SHP77 treated with DMSO at 0.1 percent for 48 hours (cell line): ENCODE results near the gene SNAPC4.
"Not testable (repeated sequence)": the region's sequence is repeated elsewhere in the genome, so short reads cannot be mapped to it uniquely, and the experiment has no call there.

Source experiments
- DNase-seq: peaks from one replicate; lab custom pipeline; 2025; lab: John Stamatoyannopoulos, UW

SNAPC4 gene

GRCh38 chr9:136433849-136434579 is 34.0 kb upstream of the SNAPC4 start:
- no peak for DNase-seq

GRCh38 chr9:136433043-136433715 is 33.2 kb upstream of the SNAPC4 start:
- DNase-seq = no peak

GRCh38 chr9:136432591-136432990 is 32.6 kb upstream of the SNAPC4 start:
- no peak for DNase-seq

DNA sequence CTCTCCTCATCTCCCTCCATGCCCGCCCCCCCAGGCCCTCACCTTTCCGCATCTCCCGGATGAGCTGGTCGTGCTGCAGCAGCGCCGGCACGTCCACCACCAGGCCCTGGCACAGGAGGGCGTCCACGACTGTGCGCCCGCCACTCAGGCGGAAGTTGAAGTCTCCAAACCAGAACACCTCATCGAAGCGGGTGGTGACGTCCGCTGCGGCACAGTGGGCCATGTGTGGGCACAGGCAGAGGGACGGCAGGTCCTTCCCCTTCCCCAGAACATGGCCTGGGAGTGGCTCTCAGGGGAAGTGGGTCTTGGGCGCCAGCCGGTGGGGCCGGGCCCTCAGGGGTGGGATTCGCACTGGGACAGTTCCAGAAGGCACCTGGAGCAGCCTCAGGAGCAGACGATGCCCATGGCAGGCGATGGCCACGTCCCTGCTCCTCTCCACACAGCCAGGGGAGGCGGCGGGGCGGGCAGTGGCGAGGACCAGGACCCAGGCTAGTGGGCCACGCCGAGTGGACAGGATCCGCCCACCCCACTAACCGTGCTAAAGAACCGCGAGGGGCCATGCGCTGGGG is 31.9 kb upstream of the SNAPC4 start:
- no peak for DNase-seq

GRCh38 chr9:136430588-136431234 is 30.7 kb upstream of the SNAPC4 start:
- DNase-seq = no peak

DNA sequence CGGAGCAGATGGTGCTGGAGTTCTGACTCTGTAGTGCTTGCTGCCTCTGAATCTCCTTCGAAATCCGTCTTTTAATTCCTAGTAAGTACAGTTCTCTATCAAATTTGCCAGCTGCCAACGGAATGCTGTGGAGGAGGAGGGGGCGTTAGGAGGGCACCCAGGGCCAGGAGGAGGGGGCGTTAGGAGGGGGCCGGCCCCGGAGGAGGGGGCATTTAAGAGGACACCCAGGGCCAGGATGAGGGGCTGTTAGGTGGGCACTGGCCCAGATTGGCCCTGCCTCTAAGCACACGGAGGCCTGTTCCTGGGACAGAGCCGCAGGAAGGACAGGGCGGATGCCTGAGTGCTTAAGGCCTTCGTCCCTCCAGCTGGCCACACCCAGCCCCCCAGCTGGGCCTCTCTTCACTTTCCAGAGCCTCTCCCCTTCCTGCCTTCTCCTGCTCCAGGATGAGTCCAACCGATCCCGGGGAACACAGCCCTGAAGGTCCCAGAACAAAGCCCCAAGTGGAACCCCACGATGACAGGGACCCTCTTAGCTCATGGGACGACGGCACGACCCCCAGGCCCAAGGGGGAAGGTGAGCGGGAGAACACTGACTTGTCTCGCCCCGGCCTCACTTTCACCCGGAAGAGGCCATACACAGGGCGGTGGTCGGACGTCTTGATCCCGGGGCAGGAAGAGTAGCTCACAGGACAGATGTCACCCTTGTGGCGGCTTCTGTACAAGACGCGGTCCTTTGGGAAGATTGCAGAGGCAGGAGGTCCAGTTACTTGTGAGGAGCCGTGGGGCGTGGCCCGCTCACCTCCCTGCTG is 29.9 kb upstream of the SNAPC4 start:
- DNase-seq = no peak

DNA sequence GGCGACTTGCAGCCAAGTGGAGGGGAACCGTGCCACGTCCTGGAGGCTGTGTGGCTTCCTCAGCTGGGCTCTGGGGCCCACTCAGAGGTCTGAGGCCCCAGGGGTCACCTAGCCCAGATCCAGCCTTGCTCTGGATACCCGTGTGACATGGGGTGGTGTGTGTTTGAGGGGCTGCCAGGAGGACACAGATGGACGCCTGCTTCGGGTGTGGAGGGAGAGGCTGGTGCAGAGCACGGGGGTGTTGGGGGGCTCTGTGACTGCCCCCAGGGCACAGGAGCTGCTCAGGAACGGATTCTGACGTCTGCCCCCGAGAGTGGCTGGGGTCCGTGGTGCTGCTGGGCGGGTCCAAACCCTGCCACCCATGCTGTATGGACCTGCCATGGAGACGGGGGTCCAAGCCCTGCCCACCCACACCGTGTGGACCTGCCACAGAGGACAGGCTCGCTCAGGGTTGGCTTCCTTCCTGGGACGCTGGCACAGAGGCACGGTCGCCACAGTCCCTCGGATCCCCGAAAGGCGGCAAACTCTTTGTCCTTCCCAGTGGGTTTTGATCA is 29.2 kb upstream of the SNAPC4 start:
- DNase-seq = no peak

DNA sequence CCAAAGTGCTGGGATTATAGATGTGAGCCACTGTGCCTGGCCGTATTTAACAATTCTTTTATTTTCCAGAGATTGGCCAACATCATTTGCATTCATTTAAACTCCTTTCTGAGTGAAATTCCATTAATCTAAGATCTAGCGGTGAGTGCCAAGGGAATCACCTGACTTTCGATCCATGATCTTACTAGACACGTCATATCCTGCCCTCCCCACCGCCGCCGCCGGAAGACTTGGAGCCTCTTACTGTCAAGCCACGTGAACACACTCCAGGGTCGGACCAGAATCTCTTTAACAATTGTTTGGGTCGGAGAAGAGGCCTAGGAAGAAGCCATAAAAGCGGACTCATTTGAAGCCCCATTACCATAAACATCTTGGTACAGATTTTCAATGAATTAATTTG is 26.8 kb upstream of the SNAPC4 start:
- no peak for DNase-seq

GRCh38 chr9:136425367-136425766 is 25.4 kb upstream of the SNAPC4 start:
- not testable (repeated sequence) for DNase-seq

- DNase-seq = no peak
Observed at GRCh38 chr9:136424750-136425362, 24.9 kb upstream of the SNAPC4 start.

DNA sequence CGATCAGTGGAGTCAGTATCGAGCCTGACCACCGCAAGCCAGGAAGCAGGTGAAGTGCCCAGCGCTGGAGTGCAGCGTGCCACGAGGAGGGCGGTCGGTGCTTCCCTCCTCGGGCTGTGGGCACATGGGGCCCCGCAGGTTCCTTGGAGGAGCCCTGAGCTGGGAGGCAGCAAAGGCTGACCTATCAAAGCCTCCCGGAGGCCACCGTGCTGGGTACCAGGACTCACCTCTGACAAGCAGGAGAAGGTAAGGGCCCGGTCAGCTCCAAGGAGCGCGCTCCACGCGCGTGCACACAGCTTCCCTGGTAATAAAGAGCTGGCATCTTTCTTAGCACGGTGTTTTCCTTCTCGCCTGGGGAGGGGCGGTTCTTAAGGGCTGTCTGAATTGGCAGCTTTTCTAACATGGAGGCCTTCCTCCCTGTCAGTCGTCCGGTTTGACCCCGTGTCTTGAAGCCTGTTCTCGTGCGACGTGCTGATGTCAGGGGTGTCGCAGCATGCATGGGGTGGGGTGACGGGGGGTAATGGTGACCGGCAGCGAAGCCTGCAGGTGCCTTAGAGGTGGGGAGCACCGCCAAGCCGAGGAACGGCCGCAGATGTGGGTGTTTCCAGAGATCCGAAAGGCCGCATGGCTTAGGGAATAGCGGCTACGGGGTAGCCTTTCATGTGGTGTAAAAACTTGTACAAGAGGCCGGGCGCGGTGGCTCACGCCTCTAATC is 23.6 kb upstream of the SNAPC4 start:
- no peak for DNase-seq

DNA sequence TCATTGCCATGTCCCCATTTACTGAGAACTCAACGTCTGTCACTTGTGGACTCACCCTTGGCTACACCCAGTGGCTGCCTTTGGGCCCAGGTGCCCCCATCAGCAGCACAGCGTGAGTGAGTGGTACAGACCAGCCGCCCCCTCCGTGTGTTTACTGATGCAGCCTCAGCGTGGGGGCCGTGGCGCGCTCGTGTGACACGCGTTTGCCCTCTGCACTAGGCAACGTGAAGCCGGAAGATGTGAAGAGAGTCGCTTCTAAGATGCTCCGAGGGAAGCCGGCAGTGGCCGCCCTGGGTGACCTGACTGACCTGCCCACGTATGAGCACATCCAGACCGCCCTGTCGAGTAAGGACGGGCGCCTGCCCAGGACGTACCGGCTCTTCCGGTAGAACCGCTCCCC is 22.9 kb upstream of the SNAPC4 start:
- no peak for DNase-seq

- DNase-seq = no peak
Observed at GRCh38 chr9:136421791-136422190, 21.8 kb upstream of the SNAPC4 start.

DNA sequence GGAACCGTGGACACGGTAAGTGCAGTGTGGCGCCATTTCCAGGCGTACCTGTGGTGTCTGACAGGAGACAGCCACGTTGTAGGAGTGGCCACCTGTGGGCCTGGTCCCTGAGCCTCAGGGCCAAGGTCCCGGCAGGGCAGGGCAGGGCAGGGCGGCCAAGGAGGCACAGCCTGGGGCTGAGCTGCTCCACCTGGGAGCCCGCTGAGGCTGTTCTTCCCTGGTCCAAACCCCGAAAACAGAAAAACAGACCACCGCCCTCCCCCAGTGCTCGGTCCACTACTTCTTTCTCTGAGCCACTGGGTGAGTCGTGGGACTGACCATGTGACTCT is 19.1 kb upstream of the SNAPC4 start:
- no peak for DNase-seq

- no peak for DNase-seq
Observed at GRCh38 chr9:136418182-136419091, 18.5 kb upstream of the SNAPC4 start.

GRCh38 chr9:136416914-136417313 is 16.9 kb upstream of the SNAPC4 start:
- no peak for DNase-seq

DNA sequence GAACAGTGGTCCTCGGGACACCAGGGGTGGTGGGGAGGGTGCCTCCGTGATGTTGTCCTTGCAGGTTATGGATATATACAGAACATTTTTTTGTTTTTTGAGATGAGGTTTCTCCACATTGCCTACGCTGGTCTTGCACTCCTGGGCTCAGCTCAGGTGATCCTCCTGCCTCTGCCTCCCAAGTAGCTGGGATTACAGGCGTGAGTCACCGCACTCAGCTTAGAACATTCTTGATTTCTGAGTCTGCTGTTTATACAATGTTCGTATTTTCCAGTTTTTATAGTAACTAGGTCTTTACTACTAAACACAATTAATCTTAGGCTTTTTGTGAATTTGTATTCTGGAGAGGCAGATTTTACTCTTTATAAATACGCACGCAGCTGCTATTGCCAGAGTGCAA is 16.5 kb upstream of the SNAPC4 start:
- no peak for DNase-seq

- DNase-seq = no peak
Observed at GRCh38 chr9:136412962-136413361, 13.0 kb upstream of the SNAPC4 start.

- no peak for DNase-seq
Observed at GRCh38 chr9:136411378-136411777, 11.4 kb upstream of the SNAPC4 start.
